CD4-positive, CD25-positive, alpha-beta regulatory T cell (primary cell): ENCODE measurements around the gene ADGRA1. TPM values are rescaled to one million over a fixed set of nuclear protein-coding genes. Genes with fewer than 3 reads are reported as not detected.

Source experiments
- ATAC-seq, 2 donors: fragments of 150-1000 bp; cut with Tn5 transposase; one replicate each; pipeline ENCODE4 v1.10.0; 2021; ENCODE audit warnings: low read depth in 2 of 2, moderate number of reproducible peaks in 2 of 2, moderate library complexity in 1 of 2
- DNase-seq, 3 donors: peaks; one replicate each; pipeline versions ENCODE4 v3.0.0 to v3.0.0-alpha.2; 2012 to 2022; ENCODE audit warnings: mixed read lengths in 1 of 3
- H3K27ac ChIP-seq: one replicate; pipeline ENCODE4 v1.7.0; 2013; ENCODE audit warnings: mild to moderate bottlenecking, low read length; ENCODE audit not compliant: insufficient read depth, poor library complexity, severe bottlenecking
- H3K27me3 ChIP-seq: one replicate; pipeline ENCODE4 v1.7.0; 2013; ENCODE audit warnings: low read length; ENCODE audit not compliant: control insufficient read depth, insufficient read depth
- H3K36me3 ChIP-seq: one replicate; pipeline ENCODE4 v1.7.0; 2013; ENCODE audit warnings: mild to moderate bottlenecking, low read length, moderate library complexity; ENCODE audit not compliant: control insufficient read depth, insufficient read depth
- H3K4me1 ChIP-seq: 2 replicates; pipeline ENCODE4 v1.7.0; 2013; ENCODE audit warnings: mild to moderate bottlenecking, low read length; ENCODE audit not compliant: insufficient read depth, control insufficient read depth, poor library complexity, severe bottlenecking
- H3K4me3 ChIP-seq: one replicate; pipeline ENCODE4 v1.7.0; 2013; ENCODE audit warnings: low read depth, mild to moderate bottlenecking, low read length, moderate library complexity
- H3K9me3 ChIP-seq, 2 experiments: 1 replicate in 1 of 2; 2 replicates in 1 of 2; pipeline ENCODE4 v1.7.0; 2013; ENCODE audit warnings: low read length in 2 of 2, mild to moderate bottlenecking in 1 of 2, moderate library complexity in 1 of 2; ENCODE audit not compliant: control insufficient read depth in 2 of 2
- H3K27ac Mint-ChIP-seq, 3 donors: one replicate each; pipeline ENCODE4 v1.8.0; 2020 to 2022; ENCODE audit warnings: mild to moderate bottlenecking in 3 of 3, mixed read lengths in 3 of 3, moderate library complexity in 2 of 3
- H3K27me3 Mint-ChIP-seq: one replicate; pipeline ENCODE4 v1.8.0; 2022; ENCODE audit warnings: mild to moderate bottlenecking, mixed read lengths
- H3K36me3 Mint-ChIP-seq: one replicate; pipeline ENCODE4 v1.8.0; 2020; ENCODE audit warnings: mixed read lengths
- H3K4me1 Mint-ChIP-seq, 4 donors: one replicate each; pipeline ENCODE4 v1.8.0; 2020 to 2022; ENCODE audit warnings: mixed read lengths in 4 of 4, mild to moderate bottlenecking in 1 of 4
- H3K4me3 Mint-ChIP-seq, 4 donors: one replicate each; pipeline ENCODE4 v1.8.0; 2020 to 2022; ENCODE audit warnings: mild to moderate bottlenecking in 4 of 4, mixed read lengths in 4 of 4, moderate library complexity in 3 of 4
- H3K9me3 Mint-ChIP-seq, 7 donors: one replicate each; pipeline ENCODE4 v1.8.0; 2020 to 2022; ENCODE audit warnings: mixed read lengths in 7 of 7, mild to moderate bottlenecking in 3 of 7, moderate library complexity in 2 of 7
- polyA plus RNA-seq, 4 donors: library from polyadenylated mRNA; unstranded; fragments of 300-500 nt; fragmentation: Illumina TruSeq; gene quantifications; one replicate each; pipeline ENCODE4 v1.2.3, GENCODE V29; 2021
- total RNA-seq: library from RNA; stranded (reverse); gene quantifications from one replicate; pipeline ENCODE4 v1.2.3, GENCODE V29; 2022

Gene ADGRA1
- total and polyA plus RNA-seq, 5 donors from 2014 or later = not detected

GRCh38 chr10:133165556-133166503, 78.1 kb downstream of the ADGRA1 start:
- Histone ChIP-seq H3K4me3 (no peak overlapping the region), H3K9me3 (no peaks in the 10 kb centered on the region), H3K4me1 (peaks cover 2% of the 10 kb centered on the region), H3K27me3 (no peaks in the 10 kb centered on the region), H3K27ac (no peak overlapping the region), H3K36me3 (no peaks in the 10 kb centered on the region)
- DNase-seq (no peak), ATAC-seq (no peak)
- H3K4me3 Mint-ChIP-seq = no peak overlapping the region
- peaks cover 0 to 3% (median 0%) of the 10 kb centered on the region in 4 donors for H3K4me1 Mint-ChIP-seq
- no peaks in the 10 kb centered on the region for H3K27me3 Mint-ChIP-seq
- H3K9me3 Mint-ChIP-seq = peaks cover 0 to 4% (median 0%) of the 10 kb centered on the region in 7 donors
- H3K27ac Mint-ChIP-seq = peak overlapping the region in 1 of 3 donors; percentile 80
- H3K36me3 Mint-ChIP-seq = no peaks in the 10 kb centered on the region

DNA sequence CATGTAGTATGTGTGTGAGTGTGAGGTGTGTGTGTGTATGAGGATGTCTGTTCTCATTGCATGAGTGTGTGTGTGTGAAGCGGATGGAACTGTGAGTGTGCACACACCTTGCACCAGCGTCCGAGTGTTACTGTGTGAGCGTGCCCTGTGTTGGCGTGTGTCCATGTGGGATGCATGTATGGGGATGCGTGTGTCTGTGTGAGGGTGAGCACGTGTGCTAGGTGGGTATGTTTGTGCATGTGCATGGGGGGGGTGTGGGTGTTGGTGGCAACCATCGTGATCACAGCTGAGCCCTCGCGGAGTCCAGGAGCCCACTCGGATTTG, 78.7 kb downstream of the ADGRA1 start:
- no peaks in the 10 kb centered on the region for H3K27me3 Mint-ChIP-seq
- ATAC-seq (no peak), DNase-seq (no peak)
- H3K4me1 Mint-ChIP-seq = no peaks in the 10 kb centered on the region
- no peaks in the 10 kb centered on the region for H3K9me3 ChIP-seq
- no peak overlapping the region for H3K4me3 Mint-ChIP-seq
- H3K27me3 ChIP-seq = no peaks in the 10 kb centered on the region
- H3K4me1 ChIP-seq = no peaks in the 10 kb centered on the region
- no peaks in the 10 kb centered on the region for H3K36me3 ChIP-seq
- H3K4me3 ChIP-seq = no peak overlapping the region
- H3K27ac Mint-ChIP-seq = peak overlapping the region in 1 of 3 donors; percentile 57
- no peaks in the 10 kb centered on the region for H3K36me3 Mint-ChIP-seq
- H3K9me3 Mint-ChIP-seq = peaks cover 0 to 4% (median 0%) of the 10 kb centered on the region in 7 donors
- no peak overlapping the region for H3K27ac ChIP-seq

DNA sequence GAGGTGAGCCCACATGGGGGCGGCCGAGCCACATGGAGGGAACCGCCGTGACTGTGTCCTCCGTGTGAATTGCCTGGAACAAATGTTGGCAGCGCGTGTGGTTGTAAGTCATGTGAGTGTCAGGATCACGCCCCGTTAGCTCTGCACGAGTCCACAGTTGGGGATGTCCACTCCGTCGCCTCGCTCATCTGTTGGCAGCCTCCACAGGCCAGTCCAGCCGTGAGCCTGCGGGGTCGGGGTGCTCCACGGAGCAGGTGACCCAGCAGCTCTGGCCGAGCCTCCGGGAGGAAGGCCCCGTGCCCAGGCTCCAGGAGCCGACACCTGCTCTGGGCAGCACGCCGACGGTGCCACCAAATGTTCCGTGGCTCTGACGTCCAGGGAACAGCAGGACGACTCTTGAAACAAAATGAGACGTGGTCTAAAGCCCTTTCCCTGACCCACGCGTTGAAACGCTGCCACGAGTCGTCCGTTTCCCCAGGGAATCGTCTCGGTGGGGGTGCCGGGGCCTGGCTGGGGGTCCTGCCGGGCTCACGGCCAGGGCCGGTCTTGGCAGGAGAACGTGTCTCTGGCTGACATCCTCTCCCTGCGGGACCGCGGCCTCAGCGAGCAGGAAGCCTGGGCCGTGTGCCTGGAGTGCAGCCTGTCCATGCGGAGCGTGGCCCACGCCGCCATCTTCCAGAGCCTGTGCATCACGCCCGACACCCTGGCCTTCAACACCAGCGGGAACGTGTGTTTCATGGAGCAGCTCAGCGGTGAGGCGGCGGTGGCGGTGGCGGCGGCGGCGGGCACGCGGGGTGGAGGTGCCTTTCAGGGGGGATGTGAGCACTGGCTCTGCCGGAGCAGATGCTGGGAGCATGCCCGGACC, 79.3 kb downstream of the ADGRA1 start:
- ATAC-seq = no peak
- no peaks in the 10 kb centered on the region for H3K36me3 Mint-ChIP-seq
- Histone ChIP-seq H3K9me3 (no peaks in the 10 kb centered on the region), H3K36me3 (no peaks in the 10 kb centered on the region), H3K4me1 (no peaks in the 10 kb centered on the region), H3K4me3 (no peak overlapping the region), H3K27ac (no peak overlapping the region), H3K27me3 (no peaks in the 10 kb centered on the region)
- H3K4me1 Mint-ChIP-seq = no peaks in the 10 kb centered on the region
- peaks cover 0 to 5% (median 0%) of the 10 kb centered on the region in 7 donors for H3K9me3 Mint-ChIP-seq
- no peak for DNase-seq
- no peak overlapping the region for H3K4me3 Mint-ChIP-seq
- no peak overlapping the region for H3K27ac Mint-ChIP-seq
- no peaks in the 10 kb centered on the region for H3K27me3 Mint-ChIP-seq

DNA sequence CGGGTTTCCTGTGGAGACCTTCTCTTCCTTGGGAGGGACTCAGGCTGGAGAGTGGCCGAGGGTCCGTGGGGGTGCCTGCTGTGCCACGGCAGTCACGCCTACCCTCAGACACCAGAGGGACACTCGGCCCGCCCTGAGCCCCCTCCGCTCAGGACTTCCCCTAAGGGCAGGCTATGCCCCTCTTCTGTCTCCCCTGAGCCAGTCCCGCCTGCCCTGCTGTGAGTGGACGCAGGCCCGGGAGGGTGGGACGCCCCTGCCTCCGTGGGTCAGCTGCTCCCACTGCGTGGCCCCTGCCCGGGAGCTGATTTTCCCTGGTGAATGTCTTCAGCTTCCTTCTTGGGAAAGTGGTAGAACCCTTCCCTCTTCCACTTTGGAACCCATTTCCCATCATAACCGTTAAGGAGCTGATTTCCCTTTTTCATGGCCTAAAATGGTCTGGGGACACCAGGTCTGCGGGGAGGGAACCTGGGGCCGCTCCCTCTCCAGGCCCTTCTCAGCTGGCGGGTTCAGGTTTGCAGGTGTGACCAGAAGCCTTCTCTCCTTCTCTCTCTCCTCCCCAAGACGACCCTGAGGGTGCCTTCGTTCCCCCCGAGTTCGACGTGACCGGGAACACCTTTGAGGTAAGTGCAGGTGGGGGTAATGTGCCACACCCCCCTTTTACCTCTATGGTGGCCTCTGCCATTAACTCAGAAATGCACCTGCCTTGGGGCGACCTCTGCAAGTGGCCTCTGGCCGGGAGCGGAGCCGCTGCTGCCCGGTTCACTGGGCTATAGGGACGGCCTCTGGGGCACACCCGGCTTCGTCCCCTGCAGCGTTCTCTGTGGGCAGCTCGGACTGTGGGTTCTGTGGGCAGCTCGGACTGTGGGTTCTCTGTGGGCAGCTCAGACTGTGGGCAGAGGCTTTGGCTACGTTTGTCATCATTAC, 80.2 kb downstream of the ADGRA1 start:
- no peaks in the 10 kb centered on the region for H3K36me3 ChIP-seq
- H3K27ac Mint-ChIP-seq = no peak overlapping the region
- H3K4me3 ChIP-seq = no peak overlapping the region
- DNase-seq (no peak), ATAC-seq (no peak)
- no peaks in the 10 kb centered on the region for H3K4me1 ChIP-seq
- no peaks in the 10 kb centered on the region for H3K36me3 Mint-ChIP-seq
- no peak overlapping the region for H3K4me3 Mint-ChIP-seq
- H3K27me3 ChIP-seq = no peaks in the 10 kb centered on the region
- H3K4me1 Mint-ChIP-seq = no peaks in the 10 kb centered on the region
- no peaks in the 10 kb centered on the region for H3K27me3 Mint-ChIP-seq
- no peaks in the 10 kb centered on the region for H3K9me3 ChIP-seq
- H3K27ac ChIP-seq = no peak overlapping the region
- peaks cover 0 to 6% (median 0%) of the 10 kb centered on the region in 7 donors for H3K9me3 Mint-ChIP-seq

- Mint-ChIP-seq H3K4me1 (no peaks in the 10 kb centered on the region), H3K27me3 (no peaks in the 10 kb centered on the region), H3K36me3 (no peaks in the 10 kb centered on the region), H3K27ac (no peak overlapping the region), H3K4me3 (no peak overlapping the region), H3K9me3 (peaks cover 0 to 6% (median 0%) of the 10 kb centered on the region in 7 donors)
- Histone ChIP-seq H3K27me3 (no peaks in the 10 kb centered on the region), H3K9me3 (no peaks in the 10 kb centered on the region), H3K4me3 (no peak overlapping the region), H3K36me3 (no peaks in the 10 kb centered on the region), H3K27ac (no peak overlapping the region), H3K4me1 (no peaks in the 10 kb centered on the region)
- DNase-seq (no peak), ATAC-seq (no peak)
These were observed 80.9 kb downstream of the ADGRA1 start for GRCh38 chr10:133168617-133169031.

GRCh38 chr10:133169173-133169947, 81.6 kb downstream of the ADGRA1 start:
- Histone ChIP-seq H3K27me3 (no peaks in the 10 kb centered on the region), H3K9me3 (no peaks in the 10 kb centered on the region), H3K27ac (no peak overlapping the region), H3K36me3 (no peaks in the 10 kb centered on the region), H3K4me1 (no peaks in the 10 kb centered on the region), H3K4me3 (no peak overlapping the region)
- Mint-ChIP-seq H3K9me3 (peaks cover 0 to 6% (median 0%) of the 10 kb centered on the region in 7 donors), H3K4me3 (no peak overlapping the region), H3K27ac (no peak overlapping the region), H3K4me1 (no peaks in the 10 kb centered on the region), H3K27me3 (no peaks in the 10 kb centered on the region), H3K36me3 (no peaks in the 10 kb centered on the region)
- ATAC-seq (no peak), DNase-seq (no peak)
